A549 (cell line): ENCODE data around the gene NPSR1. TPM values are rescaled to one million over a fixed set of nuclear protein-coding genes. Genes with fewer than 3 reads are reported as not detected.
A peak's percentile ranks its signal among the peaks of the same experiment; 100 is the strongest.

Experiments
- ATAC-seq, 2 experiments: fragments of 200-7000 bp in 1 of 2; fragments of >200 bp in 1 of 2; cut with Nextera tagmentation in 1 of 2; cut with Tn5 transposase in 1 of 2; 3 replicates each; pipeline versions ENCODE4 v1.8.0 to v1.9.1; 2018 to 2020; ENCODE audit warnings: mild to moderate bottlenecking in 1 of 2, moderate library complexity in 1 of 2
- CTCF ChIA-PET: fragments of 300-600 bp; sonication (Branson Sonifier 250); formaldehyde crosslinking; extraction: SDS; loops from one replicate; lab custom pipeline; 2021; ENCODE audit warnings: antibody characterized with exemption, inconsistent platforms; lab: Yijun Ruan, JAX
- POLR2A ChIA-PET: fragments of 350-600 bp; formaldehyde crosslinking; extraction: SDS; loops from one replicate; lab custom pipeline; 2021; ENCODE audit warnings: antibody characterized with exemption, inconsistent platforms; lab: Yijun Ruan, JAX
- DNase-seq, 2 experiments: peaks; one replicate each; pipeline versions ENCODE4 v3.0.0 to v3.0.0-alpha.2; 2011 to 2016; ENCODE audit warnings: low read depth in 1 of 2, low spot score in 1 of 2
- FAIRE-seq: peaks from 2 replicates; lab custom pipeline; 2011; peaks lifted over from hg19 to GRCh38; lab: Jason Lieb, UNC
- H3K27ac ChIP-seq, 2 experiments: fragments of >200 bp; sonication (Bioruptor Twin); formaldehyde crosslinking; 3 replicates each; pipeline ENCODE4 v1.5.1; 2016 to 2017
- H3K4me1 ChIP-seq: fragments of >200 bp; sonication (Bioruptor Twin); formaldehyde crosslinking; 3 replicates; pipeline ENCODE4 v1.6.1; 2016
- H3K4me2 ChIP-seq: fragments of >200 bp; sonication (Bioruptor Twin); formaldehyde crosslinking; 3 replicates; pipeline ENCODE4 v1.6.1; 2016
- H3K4me3 ChIP-seq: fragments of >200 bp; sonication (Bioruptor Twin); formaldehyde crosslinking; 3 replicates; pipeline ENCODE4 v1.5.1; 2016
- H3K9me3 ChIP-seq: fragments of >200 bp; sonication (Bioruptor Twin); formaldehyde crosslinking; 3 replicates; pipeline ENCODE4 v1.6.1; 2016
- CBX2 ChIP-seq: fragments of 200-600 bp; sonication (generic); IDR thresholded peaks from 2 replicates; pipeline ENCODE4 v1.6.1; 2016; ENCODE audit warnings: low read depth, mild to moderate bottlenecking, borderline replicate concordance
- CBX8 ChIP-seq: fragments of 200-600 bp; sonication (generic); IDR thresholded peaks from 2 replicates; pipeline ENCODE4 v1.6.1; 2016
- CTCF ChIP-seq: fragments of >200 bp; sonication (Bioruptor Twin); formaldehyde crosslinking; IDR thresholded peaks from 3 replicates; pipeline ENCODE4 v1.5.1; 2016
- EHF ChIP-seq: fragments of 250-450 bp; sonication (Bioruptor Pico); IDR thresholded peaks from 2 replicates; pipeline ENCODE4 v1.5.0; 2020; ENCODE audit warnings: mild to moderate bottlenecking
- FOSL2 ChIP-seq, 2 experiments: fragments of 450-650 bp in 1 of 2; fragments of >200 bp in 1 of 2; sonication (Bioruptor Twin) in 1 of 2; formaldehyde crosslinking; IDR thresholded peaks; 2 replicates each; pipeline versions ENCODE4 v1.5.0 to v1.6.1; 2016 to 2020; ENCODE audit warnings: mild to moderate bottlenecking in 1 of 2, moderate library complexity in 1 of 2
- FOXS1 ChIP-seq: fragments of 250-450 bp; sonication (Bioruptor Pico); IDR thresholded peaks from 2 replicates; pipeline ENCODE4 v1.5.0; 2020; ENCODE audit warnings: mild to moderate bottlenecking, moderate library complexity
- HOXA7 ChIP-seq: fragments of 250-450 bp; sonication (Bioruptor Pico); IDR thresholded peaks from 2 replicates; pipeline ENCODE4 v1.5.0; 2020; ENCODE audit warnings: mild to moderate bottlenecking, moderate library complexity
- JUNB ChIP-seq: fragments of >200 bp; sonication (Bioruptor Twin); formaldehyde crosslinking; IDR thresholded peaks from 2 replicates; pipeline ENCODE4 v1.6.1; 2016
- KDM1A ChIP-seq: fragments of 200-600 bp; sonication (generic); IDR thresholded peaks from 2 replicates; pipeline ENCODE4 v1.6.1; 2016; ENCODE audit warnings: low read depth, mild to moderate bottlenecking
- MAFK ChIP-seq: fragments of 450-650 bp; IDR thresholded peaks from 2 replicates; pipeline ENCODE4 v1.6.1; 2014; ENCODE audit not compliant: partially characterized antibody
- MAX ChIP-seq: IDR thresholded peaks from 2 replicates; pipeline ENCODE4 v1.6.1; 2012
- MAZ ChIP-seq: fragments of 150-350 bp; IDR thresholded peaks from 2 replicates; pipeline ENCODE4 v1.6.1; 2014; ENCODE audit warnings: antibody characterized with exemption, low read depth, low read length, borderline replicate concordance
- NFE2L2 ChIP-seq: fragments of 150-350 bp; conservative IDR thresholded peaks from 2 replicates; pipeline ENCODE4 v1.6.1; 2014; ENCODE audit warnings: low read length
- POLR2A ChIP-seq: IDR thresholded peaks from 2 replicates; pipeline ENCODE4 v1.6.1; 2012; ENCODE audit warnings: mild to moderate bottlenecking, low read length
- RAD21 ChIP-seq, 2 experiments: fragments of >200 bp in 1 of 2; sonication (Bioruptor Twin) in 1 of 2; formaldehyde crosslinking in 1 of 2; IDR thresholded peaks in 1 of 2; conservative IDR thresholded peaks in 1 of 2; 2 replicates in 1 of 2; 3 replicates in 1 of 2; pipeline ENCODE4 v1.6.1; 2012 to 2018; ENCODE audit warnings: inconsistent platforms in 1 of 2
- RCOR1 ChIP-seq: fragments of 150-350 bp; IDR thresholded peaks from 2 replicates; pipeline ENCODE4 v1.6.1; 2014; ENCODE audit warnings: antibody characterized with exemption, low read length, low read depth
- SMC3 ChIP-seq: fragments of >200 bp; sonication (Bioruptor Twin); formaldehyde crosslinking; IDR thresholded peaks from 3 replicates; pipeline ENCODE4 v1.6.1; 2018; ENCODE audit warnings: inconsistent platforms
- TP53 ChIP-seq: fragments of 250-450 bp; sonication (Bioruptor Pico); IDR thresholded peaks from 2 replicates; pipeline ENCODE4 v1.5.0; 2021; ENCODE audit warnings: mild to moderate bottlenecking, moderate library complexity
- ZNF302 ChIP-seq: fragments of 250-450 bp; sonication (Bioruptor Pico); IDR thresholded peaks from 2 replicates; pipeline ENCODE4 v1.9.0; 2021; ENCODE audit warnings: inconsistent platforms, mild to moderate bottlenecking, moderate library complexity
- WGBS: methylation state at CpG from one replicate; pipeline ENCODE4 v1.1.6; 2017; ENCODE audit errors: missing lambda C conversion rate; 5-methylcytosine and 5-hydroxymethylcytosine counted together
- polyA plus RNA-seq, 4 experiments: library from polyadenylated mRNA; depleted of rRNA in 3 of 4; stranded (reverse); fragments of >200 nt; fragmentation: RNase III in 1 of 4; extraction: RNeasy Plus Mini Kit Qiagen cat#74134 plus additional on column Dnase treatment in 1 of 4; gene quantifications; 2 replicates in 3 of 4; 3 replicates in 1 of 4; pipeline ENCODE4 v1.2.3, GENCODE V29; 2011 to 2017
- TF ChIP-seq, protein P1 (sequence below): fragments of 450-650 bp; IDR thresholded peaks from 2 replicates; pipeline ENCODE4 v1.6.1; 2014; ENCODE audit warnings: antibody characterized with exemption
- TF ChIP-seq, protein P2 (sequence below): fragments of 150-350 bp; IDR thresholded peaks from 2 replicates; pipeline ENCODE4 v1.6.1; 2014; ENCODE audit warnings: low read depth, mild to moderate bottlenecking, low read length

NPSR1 gene
- polyA plus RNA-seq, 2 of the 4 experiments (the other 2 are of a cell fraction): not detected

DNA sequence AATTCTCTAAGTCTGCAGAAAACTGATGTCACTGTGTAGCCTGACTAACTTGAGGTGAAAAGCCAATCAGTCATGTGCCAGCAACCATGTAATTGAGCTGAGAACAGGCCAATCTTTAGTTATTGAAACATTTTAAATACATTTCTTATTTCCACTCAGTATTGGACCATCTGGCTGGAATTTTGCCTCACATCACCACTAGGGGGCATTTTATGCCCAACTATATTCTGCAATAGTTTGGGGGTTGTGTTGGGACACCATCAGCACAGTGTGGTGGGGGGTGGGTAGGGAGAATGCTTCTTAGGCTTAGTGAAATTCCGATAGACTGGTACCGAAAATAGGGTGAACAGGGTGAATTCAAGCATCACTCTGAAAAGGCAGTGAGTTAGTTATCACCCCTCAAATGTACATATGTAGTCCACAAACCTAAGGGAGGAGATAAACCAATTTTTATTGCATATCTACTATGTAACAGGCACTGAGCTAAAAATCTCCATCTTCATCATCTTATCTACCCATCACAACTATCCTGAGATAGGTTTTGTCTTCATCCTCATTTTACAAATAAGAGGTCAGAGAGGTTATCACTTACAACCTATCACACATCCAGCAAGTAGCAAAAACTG is 17.8 kb downstream of the NPSR1 start:
- no peak overlapping the region for H3K27ac ChIP-seq
- peak; percentile 32 to 48 for DNase-seq
- H3K4me1 ChIP-seq: no peaks in the 10 kb centered on the region
- ChIA-PET POLR2A (no interaction called here), CTCF (interaction anchor here (0.6 to 3.2 kb wide), 5 partner anchors 8 to 1573 kb away, joined by 3 to 18 read pairs (median 6); partner anchors contain the start of gene NPSR1)
- H3K9me3 ChIP-seq: no peaks in the 10 kb centered on the region
- TF ChIP-seq, protein P1, sequence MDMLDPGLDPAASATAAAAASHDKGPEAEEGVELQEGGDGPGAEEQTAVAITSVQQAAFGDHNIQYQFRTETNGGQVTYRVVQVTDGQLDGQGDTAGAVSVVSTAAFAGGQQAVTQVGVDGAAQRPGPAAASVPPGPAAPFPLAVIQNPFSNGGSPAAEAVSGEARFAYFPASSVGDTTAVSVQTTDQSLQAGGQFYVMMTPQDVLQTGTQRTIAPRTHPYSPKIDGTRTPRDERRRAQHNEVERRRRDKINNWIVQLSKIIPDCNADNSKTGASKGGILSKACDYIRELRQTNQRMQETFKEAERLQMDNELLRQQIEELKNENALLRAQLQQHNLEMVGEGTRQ: no peak
- TF ChIP-seq SMC3 (peak; percentile 70), CTCF (peak; percentile 69), RAD21 (conservative IDR thresholded peaks at IDR 0.05 in 1 of 2, IDR thresholded peaks at IDR 0.05 in 1 of 2) (peak; percentile 82 to 85)
- H3K4me3 ChIP-seq: no peak overlapping the region
- ATAC-seq: peak; percentile 74 to 88; a peak in 3 of 6 replicates
- FAIRE-seq: peak; percentile 61
- WGBS: 55% methylated on average over 2 of the region's 2 CpGs
- H3K4me2 ChIP-seq: no peak overlapping the region

DNA sequence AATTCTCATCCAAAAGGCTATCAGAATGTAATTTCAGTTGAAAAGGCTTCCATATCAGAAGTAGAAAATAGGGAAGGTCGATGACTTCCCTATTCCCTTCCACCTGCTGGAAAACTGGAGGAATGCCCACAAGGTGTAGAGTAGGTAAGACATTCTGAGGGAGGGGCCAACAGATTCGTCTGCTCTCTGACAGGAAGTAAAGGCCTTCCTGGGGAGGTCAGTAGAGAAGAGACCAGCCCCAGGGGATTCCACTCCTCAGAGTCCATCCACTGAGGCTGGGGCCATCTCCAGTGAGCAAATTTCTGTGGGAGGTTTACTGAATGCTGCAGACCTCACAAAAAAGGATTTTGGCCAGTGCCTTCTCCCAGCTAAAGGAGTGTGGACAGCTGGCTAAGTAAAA is 19.5 kb downstream of the NPSR1 start:
- Histone ChIP-seq H3K9me3 (no peaks in the 10 kb centered on the region), H3K4me2 (no peak overlapping the region), H3K4me3 (no peak overlapping the region), H3K4me1 (no peaks in the 10 kb centered on the region), H3K27ac (no peak overlapping the region)
- DNase-seq (no peak), ATAC-seq (no peak), FAIRE-seq (no peak)
- TF ChIP-seq RCOR1 (no peak), JUNB (no peak), MAZ (no peak), FOSL2 (IDR thresholded peaks at IDR 0.05) (no peak), FOSL2 (CRISPR knock-in tag; IDR thresholded peaks at IDR 0.05) (no peak), CBX8 (no peak), KDM1A (no peak), ZNF302 (no peak), HOXA7 (CRISPR knock-in tag) (no peak), FOXS1 (CRISPR knock-in tag) (no peak), POLR2A (no peak), CBX2 (no peak), MAFK (no peak), NFE2L2 (no peak), TP53 (CRISPR knock-in tag) (no peak), EHF (CRISPR knock-in tag) (no peak), MAX (no peak)
- TF ChIP-seq, protein P2, sequence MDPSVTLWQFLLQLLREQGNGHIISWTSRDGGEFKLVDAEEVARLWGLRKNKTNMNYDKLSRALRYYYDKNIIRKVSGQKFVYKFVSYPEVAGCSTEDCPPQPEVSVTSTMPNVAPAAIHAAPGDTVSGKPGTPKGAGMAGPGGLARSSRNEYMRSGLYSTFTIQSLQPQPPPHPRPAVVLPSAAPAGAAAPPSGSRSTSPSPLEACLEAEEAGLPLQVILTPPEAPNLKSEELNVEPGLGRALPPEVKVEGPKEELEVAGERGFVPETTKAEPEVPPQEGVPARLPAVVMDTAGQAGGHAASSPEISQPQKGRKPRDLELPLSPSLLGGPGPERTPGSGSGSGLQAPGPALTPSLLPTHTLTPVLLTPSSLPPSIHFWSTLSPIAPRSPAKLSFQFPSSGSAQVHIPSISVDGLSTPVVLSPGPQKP: no peak
- TF ChIP-seq, protein P1: no peak
- ChIA-PET CTCF (no interaction called here), POLR2A (no interaction called here)
- 48% methylated on average over 2 of the region's 2 CpGs for WGBS
